GM19240 (cell line): ENCODE data around the gene EVC.
"Not testable (repeated sequence)": the region's sequence is repeated elsewhere in the genome, so short reads cannot be mapped to it uniquely, and the experiment has no call there.

Experiments
- DNase-seq: peaks from one replicate; pipeline ENCODE4 v3.0.0; 2011; ENCODE audit warnings: low spot score; ENCODE audit not compliant: insufficient read length

The EVC gene

DNA sequence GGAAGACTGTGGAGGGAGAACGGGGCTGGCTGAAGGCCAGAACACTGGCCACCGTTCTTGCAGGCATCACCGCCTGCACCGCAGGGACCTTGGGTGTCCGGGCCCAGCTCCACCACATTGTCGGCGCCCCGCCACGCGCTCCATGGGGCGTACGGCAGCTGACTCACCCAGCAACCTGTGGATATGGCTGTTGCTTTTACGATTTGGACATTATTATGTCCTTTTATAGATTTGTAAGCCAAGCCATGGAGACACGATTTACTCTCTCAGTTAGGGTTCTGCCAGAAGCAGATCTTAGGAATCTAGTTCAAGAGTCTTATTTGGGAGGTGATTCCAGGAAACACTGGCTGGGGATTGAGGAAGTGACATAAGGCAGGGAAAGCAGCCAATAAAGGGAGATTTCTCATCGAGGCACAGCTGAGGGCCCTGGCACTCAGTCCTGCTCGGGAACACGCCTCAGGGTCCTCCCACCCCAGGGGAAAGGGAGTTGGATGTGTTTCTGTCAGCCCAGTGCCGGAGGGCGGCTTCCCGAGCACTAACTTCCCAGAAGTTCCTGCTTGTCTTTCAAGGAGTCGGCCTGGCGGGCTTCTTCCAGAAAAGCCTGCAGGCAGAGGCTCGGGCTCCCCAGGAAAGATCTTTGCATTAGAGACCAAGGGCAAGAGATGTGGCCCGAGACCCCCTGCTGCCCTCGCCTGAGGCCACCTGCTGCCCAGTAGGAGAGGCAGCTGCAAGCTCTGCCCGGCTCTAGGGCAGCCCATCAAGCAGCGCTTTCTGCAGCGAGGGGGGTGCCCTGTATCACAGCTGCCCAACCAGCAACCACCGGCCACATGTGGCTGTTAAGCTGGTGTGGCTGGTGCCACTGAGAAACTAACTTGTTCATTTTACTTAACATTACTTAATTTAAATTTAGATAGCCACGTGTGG lies 129.0 kb downstream of the EVC start:
- no peak for DNase-seq

GRCh38 chr4:5842456-5842855 lies 131.5 kb downstream of the EVC start:
- no peak for DNase-seq

DNA sequence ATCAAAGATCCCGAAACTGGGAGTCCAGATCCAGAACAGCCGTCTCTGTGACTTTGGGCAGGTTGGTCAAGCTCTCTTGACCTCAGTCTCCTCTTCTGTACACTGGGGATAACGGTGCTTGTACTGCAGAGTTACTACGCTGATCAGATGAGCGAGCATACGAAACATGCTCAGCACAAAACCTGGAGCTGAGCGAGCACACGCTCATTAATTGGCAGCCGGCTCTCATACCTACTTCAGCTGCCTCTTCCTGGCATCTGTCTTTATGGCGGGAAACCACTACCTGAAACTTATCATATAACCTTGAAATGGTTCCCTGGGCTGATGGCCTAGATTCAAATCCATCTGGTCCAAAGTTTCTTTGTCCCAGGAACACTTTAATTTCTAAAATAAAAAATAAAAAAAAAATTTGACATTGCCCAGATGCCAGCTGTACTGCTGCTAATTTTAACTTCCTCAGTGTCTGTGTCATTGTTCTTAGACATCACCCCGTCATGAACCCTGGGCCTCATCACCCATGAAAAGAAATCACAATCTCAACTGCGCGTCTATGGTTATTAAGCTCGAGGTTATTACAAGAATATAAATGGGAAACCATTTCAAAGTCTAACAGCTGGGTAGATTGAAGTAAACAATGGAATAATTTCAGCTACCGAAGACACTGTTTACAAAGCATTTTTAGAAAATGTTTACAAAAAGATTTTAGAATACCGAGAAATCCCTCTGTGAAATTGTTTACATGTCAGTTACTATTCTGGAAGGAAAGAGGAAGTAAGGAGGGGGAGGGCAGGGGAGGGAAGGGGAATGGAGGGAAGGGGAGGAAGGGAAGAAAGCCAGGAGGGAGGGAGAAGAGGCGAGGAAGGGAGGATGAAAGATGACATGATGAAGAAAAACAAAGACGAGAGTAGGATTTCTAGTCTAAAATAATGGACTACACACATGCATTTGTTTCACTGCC lies 132.9 kb downstream of the EVC start:
- no peak for DNase-seq

GRCh38 chr4:5845035-5845905 lies 134.3 kb downstream of the EVC start:
- DNase-seq: no peak

DNA sequence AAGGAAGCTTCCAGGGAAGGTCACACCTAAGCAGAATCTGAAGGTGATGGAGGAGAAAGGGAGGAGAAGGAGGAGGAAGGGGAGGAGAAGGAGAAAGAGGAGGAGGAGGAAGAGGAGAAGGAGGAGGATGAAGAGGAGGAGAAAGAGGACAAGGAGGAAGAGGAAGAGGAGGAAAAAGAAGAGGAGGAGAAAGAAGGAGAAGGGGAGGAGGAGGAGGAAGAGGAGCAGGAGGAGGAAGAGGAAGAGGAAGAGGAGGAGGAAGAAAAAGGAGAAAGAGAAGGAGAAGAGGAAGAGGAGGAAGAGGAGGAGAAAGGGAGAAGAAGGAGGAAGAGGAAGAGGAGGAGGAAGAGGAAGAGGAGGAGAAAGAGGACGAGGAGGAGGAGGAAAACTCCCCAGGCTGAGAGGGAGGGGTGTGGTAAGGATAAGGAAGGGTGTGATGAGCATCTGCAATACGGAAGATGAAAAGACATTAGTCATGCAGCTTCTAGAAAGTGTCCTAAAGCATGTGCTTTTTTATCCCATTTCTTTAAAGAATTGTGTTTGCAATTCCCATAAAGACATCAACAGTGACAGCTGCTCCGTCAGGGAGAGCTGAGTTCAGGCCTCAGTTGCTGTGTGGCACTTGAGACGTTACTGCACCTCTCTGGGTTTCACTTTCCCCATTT lies 140.8 kb downstream of the EVC start:
- no peak for DNase-seq

DNA sequence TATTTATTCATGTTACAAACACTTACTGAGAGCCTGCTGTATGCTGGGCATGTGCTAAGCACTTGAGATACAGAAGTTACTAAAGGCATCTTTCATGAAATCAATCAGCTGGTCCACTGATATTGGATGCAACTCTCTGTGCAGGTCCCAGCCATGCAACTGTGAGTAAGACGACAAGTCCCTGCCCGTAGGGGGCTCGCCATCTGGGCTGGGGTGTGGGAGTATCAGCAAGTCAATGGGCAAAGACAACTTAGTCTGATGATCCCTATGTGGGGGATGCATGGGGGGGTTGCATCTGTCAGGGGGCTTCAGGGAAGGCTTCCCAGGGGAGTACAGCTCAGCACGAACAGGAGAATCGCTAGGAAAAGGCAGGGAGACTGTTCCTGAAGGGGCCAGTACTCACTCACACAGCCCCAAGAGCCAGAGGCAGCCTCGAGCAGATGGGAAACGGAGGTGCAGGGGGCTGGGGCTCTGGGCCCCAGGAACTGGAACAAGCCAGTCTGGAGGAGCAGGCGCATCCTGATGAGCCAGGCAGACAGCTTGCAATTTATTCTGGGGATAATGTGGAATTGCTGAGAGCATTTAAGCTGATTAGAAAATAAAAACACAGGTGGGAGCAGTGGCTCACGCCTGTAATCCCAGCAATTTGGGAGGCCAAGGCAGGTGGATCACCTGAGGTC lies 141.7 kb downstream of the EVC start:
- DNase-seq: no peak

GRCh38 chr4:5854929-5855328 lies 143.9 kb downstream of the EVC start:
- DNase-seq: no peak

GRCh38 chr4:5856362-5856761 lies 145.4 kb downstream of the EVC start:
- DNase-seq: not testable (repeated sequence)

DNA sequence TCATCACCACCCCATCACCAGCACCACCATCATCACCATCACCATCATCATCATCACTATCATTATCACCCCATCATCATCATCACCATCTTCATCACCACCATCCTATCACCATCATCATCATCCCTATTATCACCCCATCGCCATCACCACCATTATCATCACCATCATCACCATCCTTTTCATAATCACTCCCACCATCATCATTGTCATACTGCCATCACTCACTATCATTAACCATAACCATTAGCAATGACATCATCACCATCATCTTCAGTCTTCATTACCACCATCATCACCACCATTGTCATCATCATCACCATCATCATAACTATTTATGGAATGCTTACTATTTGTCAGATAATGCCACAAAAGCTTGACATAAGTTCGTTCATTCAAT lies 146.2 kb downstream of the EVC start:
- no peak for DNase-seq

GRCh38 chr4:5858020-5858769 lies 147.2 kb downstream of the EVC start:
- DNase-seq: no peak

GRCh38 chr4:5863461-5864113 lies 152.6 kb downstream of the EVC start:
- DNase-seq: no peak
